ENCODE data around the gene MIB1. TPM values are rescaled to one million over a fixed set of nuclear protein-coding genes. Genes with fewer than 3 reads are reported as not detected.

The MIB1 gene
- polyA plus RNA-seq, 4 donors, result 59.3 to 73.3 (median 68.4) TPM

DNA sequence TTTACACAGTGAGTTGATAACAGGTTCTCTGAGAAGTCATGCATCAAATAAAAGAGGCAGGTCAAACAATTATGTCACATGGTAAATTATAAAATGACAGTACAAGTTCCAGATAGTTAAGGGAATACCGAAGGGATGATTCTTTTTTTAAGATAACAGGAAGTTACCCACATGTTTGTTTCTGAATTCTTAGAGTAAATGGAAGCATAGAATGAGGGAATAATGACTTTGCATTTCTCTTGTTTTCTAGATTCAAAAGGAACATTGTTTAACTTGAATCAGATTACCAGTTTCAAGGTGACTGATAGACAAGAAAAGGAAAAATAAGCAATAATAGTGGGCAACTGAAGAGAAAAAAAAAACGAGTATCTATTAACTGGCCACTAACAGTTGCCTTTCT is 124.5 kb downstream of the MIB1 start:
- no peak for DNase-seq (ENCODE audit: low read depth in 4 of 4, low spot score in 3 of 4)

GRCh38 chr18:21868770-21869169 is 128.2 kb downstream of the MIB1 start:
- DNase-seq (ENCODE audit: low read depth in 4 of 4, low spot score in 3 of 4), result no peak

GRCh38 chr18:21889570-21889969 is 149.0 kb downstream of the MIB1 start:
- no peak for DNase-seq (ENCODE audit: low read depth in 4 of 4, low spot score in 3 of 4)

DNA sequence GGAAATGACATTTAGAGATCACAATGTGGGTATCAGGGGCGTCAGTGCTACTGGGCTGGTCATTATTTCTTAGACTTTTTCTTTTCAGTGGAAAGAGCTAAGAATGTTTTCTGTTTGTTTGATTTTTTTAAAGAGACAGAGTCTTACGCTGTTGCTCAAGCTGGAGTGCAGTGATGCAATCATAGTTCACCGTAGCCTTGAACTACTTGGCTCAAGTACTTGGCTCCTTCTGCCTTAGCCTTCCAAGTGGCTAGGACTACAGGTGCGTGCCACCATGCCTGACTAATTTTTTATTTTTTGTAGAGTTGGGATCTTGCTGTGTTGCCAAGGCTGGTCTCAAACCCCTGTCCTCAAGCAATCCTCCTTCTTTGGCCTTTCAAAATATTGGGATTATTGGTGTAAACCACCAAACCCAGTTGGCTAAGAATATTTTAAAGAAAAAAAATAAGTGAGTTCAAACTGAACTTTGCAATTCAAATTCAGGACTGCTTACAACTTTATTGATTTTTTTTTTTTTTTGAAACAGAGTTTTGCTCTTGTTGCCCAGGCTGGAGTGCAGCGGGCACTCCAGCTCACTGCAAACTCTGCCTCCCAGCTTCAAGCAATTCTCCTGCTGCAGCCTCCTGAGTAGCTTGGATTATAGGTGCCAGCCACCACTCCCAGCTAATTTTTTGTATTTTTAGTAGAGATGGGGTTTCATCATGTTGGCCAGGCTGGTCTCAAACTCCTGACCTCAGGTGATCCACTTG is 154.2 kb downstream of the MIB1 start:
- DNase-seq (ENCODE audit: low read depth in 4 of 4, low spot score in 3 of 4), result no peak

DNA sequence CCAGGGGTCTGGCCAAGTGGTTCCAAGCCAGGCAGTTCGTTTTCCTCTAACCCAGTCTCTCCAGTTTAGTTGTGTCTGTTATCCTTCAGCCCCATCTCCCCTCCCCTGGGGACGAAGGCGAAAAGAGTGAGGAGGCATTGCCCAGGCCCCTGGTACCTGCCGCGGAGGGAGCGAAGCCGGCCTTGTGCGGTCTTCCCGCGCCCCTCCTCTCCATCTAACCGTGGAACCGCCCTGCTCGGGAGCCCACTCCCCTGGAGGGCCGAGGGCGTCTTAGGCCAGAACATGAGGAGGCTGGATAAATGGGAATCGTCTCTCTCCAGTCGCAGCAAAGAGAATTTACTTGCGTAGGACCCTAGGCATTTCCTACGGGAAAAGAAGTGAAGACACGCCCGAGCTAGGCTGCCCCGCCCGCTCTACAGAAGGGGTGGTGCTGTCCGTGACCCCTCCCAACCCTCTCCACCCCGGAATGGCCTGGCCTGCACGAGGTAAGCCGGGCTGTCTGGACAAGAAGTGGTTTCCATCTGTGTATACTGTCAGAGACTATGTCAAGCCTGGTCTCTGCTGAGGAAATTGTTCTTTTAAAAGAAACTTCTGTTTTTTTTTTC is 156.2 kb downstream of the MIB1 start:
- DNase-seq (ENCODE audit: low read depth in 4 of 4, low spot score in 3 of 4), result no peak

DNA sequence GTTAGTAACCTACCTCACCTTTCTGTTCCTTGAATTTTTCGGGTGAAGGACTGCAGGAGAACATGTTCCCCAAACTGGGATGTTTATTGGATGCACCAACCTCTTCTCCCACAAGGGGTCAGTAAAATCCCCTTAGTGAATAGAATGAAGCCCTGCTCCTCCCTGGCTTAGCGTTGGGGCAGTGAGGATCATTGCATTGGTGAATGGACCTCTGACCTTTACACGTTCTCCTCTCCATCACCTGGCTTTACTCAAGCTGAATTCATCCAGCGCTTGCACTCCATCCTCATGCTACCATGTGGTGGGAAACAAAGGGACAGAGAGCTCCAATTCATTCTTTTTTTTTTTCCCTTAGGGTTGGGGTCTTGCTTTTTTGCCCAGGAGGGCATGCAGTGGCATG is 157.2 kb downstream of the MIB1 start:
- no peak for DNase-seq (ENCODE audit: low read depth in 4 of 4, low spot score in 3 of 4)

GRCh38 chr18:21900605-21901352 is 160.2 kb downstream of the MIB1 start:
- no peak for DNase-seq (ENCODE audit: low read depth in 4 of 4, low spot score in 3 of 4)

- DNase-seq (ENCODE audit: low read depth in 4 of 4, low spot score in 3 of 4), result no peak
These were observed 160.9 kb downstream of the MIB1 start for GRCh38 chr18:21901423-21901945.

- no peak for DNase-seq (ENCODE audit: low read depth in 4 of 4, low spot score in 3 of 4)
These were observed 163.1 kb downstream of the MIB1 start for GRCh38 chr18:21903709-21904108.

- no peak for DNase-seq (ENCODE audit: low read depth in 4 of 4, low spot score in 3 of 4)
These were observed 164.3 kb downstream of the MIB1 start for GRCh38 chr18:21904856-21905255.

GRCh38 chr18:21907451-21907850 is 166.9 kb downstream of the MIB1 start:
- DNase-seq (ENCODE audit: low read depth in 4 of 4, low spot score in 3 of 4), result no peak

DNA sequence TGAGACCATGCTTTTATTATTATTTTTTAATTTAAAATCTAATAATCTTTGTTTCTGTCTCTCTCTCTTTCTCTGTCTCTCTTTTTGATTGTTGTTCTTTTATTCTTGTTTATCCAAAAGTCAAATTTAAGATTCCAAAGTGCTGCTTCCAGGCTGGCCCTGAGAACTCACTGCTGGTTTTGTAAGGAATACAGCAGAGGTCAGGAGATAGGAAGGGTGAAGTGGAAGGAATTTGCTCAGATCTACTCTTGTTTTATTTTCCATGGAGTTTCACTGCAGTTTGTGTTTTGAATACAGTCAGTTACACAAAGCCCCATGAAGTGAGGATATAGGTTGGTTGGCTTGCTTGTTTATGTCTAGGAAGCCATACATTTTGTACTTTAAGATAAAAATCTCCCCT is 168.1 kb downstream of the MIB1 start:
- no peak for DNase-seq (ENCODE audit: low read depth in 4 of 4, low spot score in 3 of 4)

DNA sequence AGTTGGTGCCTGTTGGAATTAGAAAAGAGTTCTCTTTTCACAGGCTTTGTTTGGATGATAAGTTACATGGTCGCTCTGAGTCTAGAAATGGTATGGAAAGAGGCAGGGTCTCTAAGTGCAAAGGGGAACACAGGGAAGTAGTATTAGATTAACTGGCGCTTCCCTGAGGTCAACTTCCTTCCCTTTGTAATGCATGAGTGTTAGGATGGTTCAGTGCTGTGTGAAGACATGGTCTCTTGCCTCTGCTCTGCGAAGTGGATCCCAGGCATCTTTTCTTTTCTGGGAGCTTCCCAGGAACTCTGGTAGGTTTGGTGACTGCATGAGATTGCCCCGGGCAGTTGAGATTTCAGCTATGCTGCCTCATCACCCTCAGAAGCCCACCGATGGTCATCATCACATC is 170.3 kb downstream of the MIB1 start:
- DNase-seq (ENCODE audit: low read depth in 4 of 4, low spot score in 3 of 4), result no peak

DNA sequence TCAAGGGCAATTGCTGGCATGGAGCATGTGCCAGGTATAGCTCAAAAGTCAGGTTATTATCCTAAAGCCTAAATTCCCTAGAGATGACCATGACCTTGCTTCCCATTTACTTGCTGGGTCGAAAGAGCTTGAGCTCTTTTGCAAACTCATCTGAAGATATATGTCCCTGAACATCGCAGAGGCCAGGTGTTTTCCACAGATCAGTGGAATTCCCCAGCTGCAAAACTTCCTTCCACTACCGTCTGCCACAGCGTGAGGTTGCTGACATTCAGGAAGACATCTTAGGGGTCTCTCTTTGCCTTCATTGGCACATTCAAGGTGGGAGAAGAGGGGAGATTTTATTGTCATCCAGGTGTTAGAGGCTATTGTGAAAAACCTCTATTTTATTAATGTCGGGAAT is 171.0 kb downstream of the MIB1 start:
- no peak for DNase-seq (ENCODE audit: low read depth in 4 of 4, low spot score in 3 of 4)

- DNase-seq (ENCODE audit: low read depth in 4 of 4, low spot score in 3 of 4), result no peak
These were observed 172.0 kb downstream of the MIB1 start for GRCh38 chr18:21912339-21913239.

DNA sequence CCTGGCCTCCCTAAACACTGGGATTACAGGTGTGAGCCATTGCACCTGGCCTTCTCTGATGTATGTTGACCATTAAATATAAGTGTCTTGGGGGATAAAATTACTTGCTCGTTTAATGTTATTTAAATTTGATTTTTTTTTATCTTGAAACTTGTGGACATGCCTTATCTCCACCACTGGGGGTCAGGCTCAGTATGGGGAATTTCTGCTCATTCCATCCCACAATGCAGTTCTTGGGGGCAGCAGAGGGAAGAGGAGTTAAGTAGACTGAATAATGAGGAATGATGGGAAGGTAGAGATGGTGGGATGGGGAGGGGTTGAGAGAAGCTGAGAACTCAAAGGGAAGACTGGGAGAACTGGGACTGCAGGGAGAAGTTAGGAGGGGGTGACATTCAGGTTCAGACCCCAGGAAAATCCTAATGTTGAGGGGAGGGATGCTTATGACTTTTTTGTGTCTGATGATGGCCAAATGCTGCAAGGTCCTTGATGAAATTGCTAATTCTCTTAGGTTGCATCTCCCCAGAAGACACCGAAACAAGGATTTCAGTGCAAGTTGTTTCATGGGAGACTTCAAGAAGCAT is 174.2 kb downstream of the MIB1 start:
- peak in 2 of 4 donors; percentile 38 to 41 for DNase-seq (ENCODE audit: low read depth in 4 of 4, low spot score in 3 of 4)

GRCh38 chr18:21915546-21915945 is 175.0 kb downstream of the MIB1 start:
- no peak for DNase-seq (ENCODE audit: low read depth in 4 of 4, low spot score in 3 of 4)

- DNase-seq (ENCODE audit: low read depth in 4 of 4, low spot score in 3 of 4), result no peak
These were observed 176.0 kb downstream of the MIB1 start for GRCh38 chr18:21916594-21916993.

DNA sequence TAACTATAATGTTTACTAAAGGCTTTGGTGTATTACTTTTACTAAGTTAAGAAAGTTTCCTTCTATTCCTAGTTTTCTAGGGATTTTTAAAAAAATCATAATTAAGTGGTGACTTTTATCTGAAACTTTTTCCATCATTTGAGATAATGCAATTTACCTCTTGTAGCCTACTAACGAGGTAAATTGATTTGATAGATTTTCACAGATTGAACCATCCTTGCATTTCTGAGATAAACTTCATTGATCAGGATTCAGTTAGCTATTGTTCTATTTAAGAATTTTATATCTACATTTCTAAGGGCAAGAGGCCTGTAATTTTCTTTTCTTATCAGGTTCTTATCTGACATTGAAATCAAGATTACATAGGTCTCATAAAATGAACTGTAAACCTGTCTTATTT is 178.1 kb downstream of the MIB1 start:
- no peak for DNase-seq (ENCODE audit: low read depth in 4 of 4, low spot score in 3 of 4)
